Activated CD8-positive, alpha-beta memory T cell treated with anti-CD3 and anti-CD28 coated beads, Interleukin-2, amount 50 U/mL, for 24 hours (primary cell): ENCODE data around the gene RAE1.

Source experiments
- DNase-seq: peaks from one replicate; pipeline ENCODE4 v3.0.0-alpha.2; 2020; ENCODE audit errors: extremely low read depth

Gene RAE1

GRCh38 chr20:57388953-57389694 is 38.1 kb downstream of the RAE1 start:
- no peak for DNase-seq

- DNase-seq: no peak
These were observed 38.9 kb downstream of the RAE1 start for GRCh38 chr20:57389695-57390603.

GRCh38 chr20:57390604-57391438 is 39.8 kb downstream of the RAE1 start, which contains the start of gene RBM38:
RBM38 (plus strand) TSS chr20:57391396; CDS start chr20:57391582, 186 bp downstream.
- DNase-seq: no peak

- no peak for DNase-seq
These were observed 40.6 kb downstream of the RAE1 start for GRCh38 chr20:57391439-57392301.

GRCh38 chr20:57392512-57393271 is 41.6 kb downstream of the RAE1 start:
- DNase-seq: no peak

- no peak for DNase-seq
These were observed 42.5 kb downstream of the RAE1 start for GRCh38 chr20:57393321-57394120.

GRCh38 chr20:57394121-57395082 is 43.3 kb downstream of the RAE1 start:
- DNase-seq: no peak

- no peak for DNase-seq
These were observed 44.3 kb downstream of the RAE1 start for GRCh38 chr20:57395111-57395966.

- DNase-seq: no peak
These were observed 45.3 kb downstream of the RAE1 start for GRCh38 chr20:57396212-57396983.

GRCh38 chr20:57396984-57397692 is 46.1 kb downstream of the RAE1 start:
- no peak for DNase-seq

- DNase-seq: no peak
These were observed 46.6 kb downstream of the RAE1 start for GRCh38 chr20:57397693-57398108.

- peak; percentile 73 for DNase-seq
These were observed 47.3 kb downstream of the RAE1 start for GRCh38 chr20:57398231-57398821.

- DNase-seq: no peak
These were observed 48.0 kb downstream of the RAE1 start for GRCh38 chr20:57398901-57399535.

GRCh38 chr20:57399587-57400155 is 48.6 kb downstream of the RAE1 start:
- DNase-seq: no peak
